Hepatic stellate cell (primary cell): ENCODE measurements around the gene TPRX1.
"Not testable (repeated sequence)": the region's sequence is repeated elsewhere in the genome, so short reads cannot be mapped to it uniquely, and the experiment has no call there.

Experiments
- DNase-seq: peaks from one replicate; pipeline ENCODE4 v3.0.0; 2011; ENCODE audit warnings: low spot score

TPRX1 gene

GRCh38 chr19:47802521-47803043 is 1.8 kb downstream of the TPRX1 start:
- no peak for DNase-seq

- DNase-seq: no peak
These were observed 3.1 kb downstream of the TPRX1 start for GRCh38 chr19:47801270-47801669.

GRCh38 chr19:47798904-47799266 is 5.5 kb downstream of the TPRX1 start:
- DNase-seq: no peak

- DNase-seq: no peak
These were observed 6.1 kb downstream of the TPRX1 start for GRCh38 chr19:47797996-47798903.

- DNase-seq: no peak
These were observed 7.6 kb downstream of the TPRX1 start for GRCh38 chr19:47796785-47797184.

- DNase-seq: no peak
These were observed 9.8 kb downstream of the TPRX1 start for GRCh38 chr19:47794526-47794925.

GRCh38 chr19:47792616-47793015 is 11.7 kb downstream of the TPRX1 start:
- DNase-seq: no peak

- DNase-seq: peak; percentile 75
These were observed 13.9 kb downstream of the TPRX1 start for GRCh38 chr19:47790398-47790814.

- not testable (repeated sequence) for DNase-seq
These were observed 14.5 kb downstream of the TPRX1 start for GRCh38 chr19:47789811-47790210.

GRCh38 chr19:47787307-47787706 is 17.0 kb downstream of the TPRX1 start:
- DNase-seq: not testable (repeated sequence)

GRCh38 chr19:47786566-47786965 is 17.8 kb downstream of the TPRX1 start:
- DNase-seq: no peak

GRCh38 chr19:47781590-47782262 is 22.6 kb downstream of the TPRX1 start:
- DNase-seq: no peak

- no peak for DNase-seq
These were observed 24.2 kb downstream of the TPRX1 start for GRCh38 chr19:47780215-47780551.

GRCh38 chr19:47779524-47780214 is 24.7 kb downstream of the TPRX1 start:
- DNase-seq: peak; percentile 66

- no peak for DNase-seq
These were observed 25.4 kb downstream of the TPRX1 start for GRCh38 chr19:47778954-47779351.

GRCh38 chr19:47778049-47778953 is 26.1 kb downstream of the TPRX1 start, which contains the start of gene SELENOW:
Gene SELENOW (plus strand): TSS chr19:47778703. CDS start chr19:47778786, 83 bp downstream.
- peak; percentile 88 for DNase-seq

GRCh38 chr19:47777245-47778048 is 26.9 kb downstream of the TPRX1 start:
- not testable (repeated sequence) for DNase-seq

- DNase-seq: no peak
These were observed 27.8 kb downstream of the TPRX1 start for GRCh38 chr19:47776568-47776967.

GRCh38 chr19:47771291-47771690 is 33.1 kb downstream of the TPRX1 start:
- DNase-seq: not testable (repeated sequence)

- no peak for DNase-seq
These were observed 34.8 kb downstream of the TPRX1 start for GRCh38 chr19:47769534-47769933.

- DNase-seq: no peak
These were observed 35.7 kb downstream of the TPRX1 start for GRCh38 chr19:47768604-47769003.
